Natural killer cell (primary cell): ENCODE data around the gene WEE2. TPM values are rescaled to one million over a fixed set of nuclear protein-coding genes. Genes with fewer than 3 reads are reported as not detected.
"Not testable (repeated sequence)": the region's sequence is repeated elsewhere in the genome, so short reads cannot be mapped to it uniquely, and the experiment has no call there.

Experiments
- ATAC-seq, 3 donors: fragments of 150-1000 bp in 2 of 3; fragments of 200-7000 bp in 1 of 3; cut with Tn5 transposase; 1 replicate in 1 of 3; 2 replicates in 2 of 3; pipeline ENCODE4 v1.10.0; 2021; ENCODE audit warnings: mild to moderate bottlenecking in 2 of 3, moderate library complexity in 2 of 3
- DNase-seq, 2 donors: peaks; one replicate each; pipeline versions ENCODE4 v3.0.0 to v3.0.0-alpha.2; 2013 to 2021; ENCODE audit warnings: mixed read lengths in 1 of 2
- H3K27ac ChIP-seq: one replicate; pipeline ENCODE4 v1.5.1; 2013; ENCODE audit warnings: mild to moderate bottlenecking, low read length
- H3K27me3 ChIP-seq: one replicate; pipeline ENCODE4 v1.6.1; 2013; ENCODE audit warnings: low read length; ENCODE audit not compliant: control insufficient read depth, insufficient read depth
- H3K36me3 ChIP-seq: one replicate; pipeline ENCODE4 v1.6.1; 2013; ENCODE audit warnings: low read length; ENCODE audit not compliant: control insufficient read depth, insufficient read depth
- H3K4me1 ChIP-seq: one replicate; pipeline ENCODE4 v1.6.1; 2013; ENCODE audit warnings: low read length; ENCODE audit not compliant: control insufficient read depth, insufficient read depth
- H3K4me3 ChIP-seq: one replicate; pipeline ENCODE4 v1.5.1; 2013; ENCODE audit warnings: low read length
- H3K9me3 ChIP-seq: one replicate; pipeline ENCODE4 v1.6.1; 2013; ENCODE audit warnings: low read length; ENCODE audit not compliant: control insufficient read depth, insufficient read depth
- H3K27ac Mint-ChIP-seq, 2 donors: one replicate each; pipeline ENCODE4 v1.8.0; 2022; ENCODE audit warnings: mild to moderate bottlenecking in 2 of 2, mixed read lengths in 2 of 2, moderate library complexity in 1 of 2
- H3K27me3 Mint-ChIP-seq, 2 donors: one replicate each; pipeline ENCODE4 v1.8.0; 2022; ENCODE audit warnings: low read depth in 2 of 2, mixed read lengths in 2 of 2
- H3K36me3 Mint-ChIP-seq: one replicate; pipeline ENCODE4 v1.8.0; 2022; ENCODE audit warnings: mixed read lengths
- H3K4me1 Mint-ChIP-seq, 2 donors: one replicate each; pipeline ENCODE4 v1.8.0; 2022; ENCODE audit warnings: mixed read lengths in 2 of 2
- H3K4me3 Mint-ChIP-seq: one replicate; pipeline ENCODE4 v1.8.0; 2022; ENCODE audit warnings: mild to moderate bottlenecking, moderate library complexity, mixed read lengths
- H3K9me3 Mint-ChIP-seq, 2 donors: one replicate each; pipeline ENCODE4 v1.8.0; 2022; ENCODE audit warnings: mixed read lengths in 2 of 2
- WGBS: methylation state at CpG from one replicate; pipeline ENCODE4 v1.1.7; 2013; ENCODE audit warnings: missing lambda C conversion rate; ENCODE audit not compliant: insufficient coverage; 5-methylcytosine and 5-hydroxymethylcytosine counted together
- intact Hi-C: fragments of 100-400 bp; cut with micrococcal nuclease; formaldehyde crosslinking; loops from one replicate; pipeline ENCODE4 v1.14.2; 2022
- total RNA-seq, 4 donors: library from RNA; stranded (reverse); fragments of 120-200 nt in 1 of 4; gene quantifications; one replicate each; pipeline versions ENCODE4 v1.2.3 to v1.2.4, GENCODE V29; 2013 to 2022
- TF ChIP-seq, protein P1 (sequence below): fragments of 200-600 bp; IDR thresholded peaks from one replicate; pipeline ENCODE4 v1.8.0; 2022; ENCODE audit warnings: antibody characterized with exemption

Gene WEE2
- total RNA-seq, 3 donors from 2014 or later (not counting 1 experiment from before 2014, with no cell fraction given): 0.16 to 0.68 (median 0.23) TPM

DNA sequence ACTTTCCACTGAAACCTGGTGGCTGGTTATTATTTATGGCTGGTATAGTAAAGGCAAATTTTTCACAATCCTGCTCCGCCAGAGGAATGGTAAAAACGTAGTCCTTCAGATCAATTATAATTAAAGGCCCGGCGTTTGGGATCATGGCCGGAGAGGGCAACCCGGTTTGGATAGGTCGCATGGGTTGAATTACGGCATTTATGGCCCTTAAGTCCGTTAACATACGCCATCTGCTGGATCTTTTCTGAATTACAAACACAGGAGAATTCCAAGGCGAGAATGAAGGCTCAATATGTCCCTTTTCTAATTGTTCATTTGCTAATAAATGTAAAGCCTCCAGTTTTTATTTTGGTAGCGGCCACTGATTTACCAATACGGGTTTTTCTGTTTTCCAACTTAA, 44.5 kb downstream of the WEE2 start:
- no peaks in the 10 kb centered on the region for H3K27me3 Mint-ChIP-seq
- intact Hi-C loops: no loop called here
- DNase-seq (peak in 1 of 2 donors; percentile 30), ATAC-seq (no peak)
- no peaks in the 10 kb centered on the region for H3K27me3 ChIP-seq
- H3K4me3 ChIP-seq: no peak overlapping the region
- H3K27ac ChIP-seq: no peak overlapping the region
- H3K36me3 Mint-ChIP-seq: peaks cover 51% of the 10 kb centered on the region
- no peak overlapping the region for H3K27ac Mint-ChIP-seq
- H3K9me3 Mint-ChIP-seq: peaks cover 2 to 10% of the 10 kb centered on the region in 2 donors
- H3K4me1 ChIP-seq: no peaks in the 10 kb centered on the region
- peaks cover 73% of the 10 kb centered on the region for H3K36me3 ChIP-seq
- H3K9me3 ChIP-seq: peaks cover 20% of the 10 kb centered on the region
- WGBS: 98% methylated on average over 13 of the region's 13 CpGs
- TF ChIP-seq, protein P1, sequence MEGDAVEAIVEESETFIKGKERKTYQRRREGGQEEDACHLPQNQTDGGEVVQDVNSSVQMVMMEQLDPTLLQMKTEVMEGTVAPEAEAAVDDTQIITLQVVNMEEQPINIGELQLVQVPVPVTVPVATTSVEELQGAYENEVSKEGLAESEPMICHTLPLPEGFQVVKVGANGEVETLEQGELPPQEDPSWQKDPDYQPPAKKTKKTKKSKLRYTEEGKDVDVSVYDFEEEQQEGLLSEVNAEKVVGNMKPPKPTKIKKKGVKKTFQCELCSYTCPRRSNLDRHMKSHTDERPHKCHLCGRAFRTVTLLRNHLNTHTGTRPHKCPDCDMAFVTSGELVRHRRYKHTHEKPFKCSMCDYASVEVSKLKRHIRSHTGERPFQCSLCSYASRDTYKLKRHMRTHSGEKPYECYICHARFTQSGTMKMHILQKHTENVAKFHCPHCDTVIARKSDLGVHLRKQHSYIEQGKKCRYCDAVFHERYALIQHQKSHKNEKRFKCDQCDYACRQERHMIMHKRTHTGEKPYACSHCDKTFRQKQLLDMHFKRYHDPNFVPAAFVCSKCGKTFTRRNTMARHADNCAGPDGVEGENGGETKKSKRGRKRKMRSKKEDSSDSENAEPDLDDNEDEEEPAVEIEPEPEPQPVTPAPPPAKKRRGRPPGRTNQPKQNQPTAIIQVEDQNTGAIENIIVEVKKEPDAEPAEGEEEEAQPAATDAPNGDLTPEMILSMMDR: peak; percentile 43
- peaks cover 0 to 13% of the 10 kb centered on the region in 2 donors for H3K4me1 Mint-ChIP-seq
- no peak overlapping the region for H3K4me3 Mint-ChIP-seq

DNA sequence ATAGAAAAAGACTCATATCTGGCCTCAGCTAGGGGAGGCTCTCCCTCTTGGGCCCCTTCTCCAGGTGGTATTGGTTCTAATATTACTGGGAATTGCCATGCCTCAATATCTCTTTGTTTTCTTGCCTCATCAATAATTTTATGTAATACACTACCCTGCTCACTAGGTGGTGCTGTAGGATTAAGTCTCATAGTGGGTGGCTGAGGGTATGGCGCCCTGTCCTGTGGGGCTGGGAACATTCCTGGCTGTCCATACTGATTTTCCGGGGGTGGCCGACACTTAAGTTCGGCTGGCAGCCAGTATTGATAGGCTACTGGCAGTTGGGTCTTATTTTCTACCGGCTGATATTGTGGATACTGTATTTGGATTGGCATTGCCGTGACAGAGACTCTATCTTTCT, 46.8 kb downstream of the WEE2 start:
- Mint-ChIP-seq H3K36me3 (peaks cover 55% of the 10 kb centered on the region), H3K4me3 (no peak overlapping the region), H3K27ac (no peak overlapping the region), H3K27me3 (no peaks in the 10 kb centered on the region), H3K4me1 (peaks cover 0 to 15% of the 10 kb centered on the region in 2 donors), H3K9me3 (peaks cover 2 to 10% of the 10 kb centered on the region in 2 donors)
- Histone ChIP-seq H3K27ac (no peak overlapping the region), H3K9me3 (peaks cover 20% of the 10 kb centered on the region), H3K4me1 (no peaks in the 10 kb centered on the region), H3K27me3 (no peaks in the 10 kb centered on the region), H3K4me3 (no peak overlapping the region), H3K36me3 (peaks cover 72% of the 10 kb centered on the region)
- ATAC-seq (peak in 1 of 3 donors; percentile 49), DNase-seq (peak in 1 of 2 donors; percentile 52)
- intact Hi-C loops: no loop called here
- TF ChIP-seq, protein P1: no peak
- WGBS: 96% methylated on average over 4 of the region's 6 CpGs

DNA sequence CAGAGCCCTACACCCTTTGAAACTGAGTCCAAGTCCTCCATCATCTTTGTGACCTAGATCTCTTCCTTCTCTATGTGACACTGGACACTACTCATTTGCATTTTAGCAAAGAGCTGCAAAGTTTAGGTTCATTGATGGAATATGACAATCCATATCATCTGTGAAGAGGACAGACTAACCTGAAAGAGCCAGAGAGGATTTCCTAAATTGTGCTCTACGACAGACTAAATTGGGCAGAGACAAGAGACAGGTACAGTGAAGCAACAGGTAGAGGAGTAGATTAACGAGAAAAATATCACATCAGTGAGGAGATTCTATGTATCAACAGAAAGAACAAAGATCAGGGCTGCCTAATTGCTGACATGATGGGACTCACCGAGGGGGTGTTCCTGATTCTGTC, 55.6 kb downstream of the WEE2 start, which contains the start of gene TAS2R3:
TSS of gene TAS2R3 (plus strand) at position 301 of the 400 bp plus-strand sequence. CDS start at position 363, 62 bp downstream.
- Mint-ChIP-seq H3K36me3 (peaks cover 7% of the 10 kb centered on the region), H3K4me3 (no peak within 1 kb of the TSS), H3K27ac (no peak within 1 kb of the TSS), H3K9me3 (no peaks in the 10 kb centered on the region), H3K4me1 (peaks cover 0 to 6% of the 10 kb centered on the region in 2 donors), H3K27me3 (no peaks in the 10 kb centered on the region)
- Histone ChIP-seq H3K9me3 (no peaks in the 10 kb centered on the region), H3K27ac (no peak within 1 kb of the TSS), H3K27me3 (no peaks in the 10 kb centered on the region), H3K4me1 (no peaks in the 10 kb centered on the region), H3K36me3 (peaks cover 36% of the 10 kb centered on the region), H3K4me3 (no peak within 1 kb of the TSS)
- TF ChIP-seq, protein P1: no peak
- ATAC-seq (no peak), DNase-seq (no peak)
- intact Hi-C loops: no loop called here
- WGBS: 97% methylated on average over 3 of the region's 3 CpGs

DNA sequence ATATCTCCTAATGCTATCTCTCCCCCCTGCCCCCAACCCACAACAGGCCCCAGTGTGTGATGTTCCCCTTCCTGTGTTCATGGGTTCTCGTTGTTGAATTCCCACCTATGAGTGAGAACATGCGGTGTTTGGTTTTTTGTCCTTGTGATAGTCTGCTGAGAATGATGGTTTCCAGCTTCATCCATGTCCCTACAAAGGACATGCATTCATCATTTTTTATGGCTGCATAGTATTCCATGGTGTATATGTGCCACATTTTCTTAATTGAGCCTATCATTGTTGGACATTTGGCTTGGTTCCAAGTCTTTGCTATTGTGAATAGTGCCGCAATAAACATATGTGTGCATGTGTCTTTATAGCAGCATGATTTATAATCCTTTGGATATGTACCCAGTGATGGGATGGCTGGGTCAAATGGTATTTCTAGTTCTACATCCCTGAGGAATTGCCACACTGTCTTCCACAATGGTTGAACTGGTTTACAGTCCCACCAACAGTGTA, 62.0 kb downstream of the WEE2 start:
- DNase-seq, H3K27me3 ChIP-seq, H3K36me3 ChIP-seq, H3K4me3 Mint-ChIP-seq, H3K36me3 Mint-ChIP-seq, H3K4me1 ChIP-seq, H3K27ac Mint-ChIP-seq, H3K27ac ChIP-seq, H3K9me3 Mint-ChIP-seq, H3K4me1 Mint-ChIP-seq, intact Hi-C loops, H3K27me3 Mint-ChIP-seq, H3K4me3 ChIP-seq, H3K9me3 ChIP-seq, ATAC-seq: not testable (repeated sequence)
- 100% methylated on average over 1 of the region's 3 CpGs for WGBS
